WI38 (cell line): ENCODE measurements around the gene SRRT.
A peak's percentile ranks its signal among the peaks of the same experiment; 100 is the strongest.

Experiments
- H3K4me3 ChIP-seq: 2 replicates; pipeline ENCODE4 v1.5.1; 2011; ENCODE audit warnings: low read depth, mild to moderate bottlenecking, control low read depth, low read length
- TF ChIP-seq, protein P1 (sequence below): IDR thresholded peaks from 2 replicates; pipeline ENCODE4 v1.5.1; 2012; ENCODE audit warnings: low read depth, mild to moderate bottlenecking, control low read depth, low read length

SRRT gene

GRCh38 chr7:100875356-100875751, 451 bp downstream of the SRRT start:
- TF ChIP-seq, protein P1, sequence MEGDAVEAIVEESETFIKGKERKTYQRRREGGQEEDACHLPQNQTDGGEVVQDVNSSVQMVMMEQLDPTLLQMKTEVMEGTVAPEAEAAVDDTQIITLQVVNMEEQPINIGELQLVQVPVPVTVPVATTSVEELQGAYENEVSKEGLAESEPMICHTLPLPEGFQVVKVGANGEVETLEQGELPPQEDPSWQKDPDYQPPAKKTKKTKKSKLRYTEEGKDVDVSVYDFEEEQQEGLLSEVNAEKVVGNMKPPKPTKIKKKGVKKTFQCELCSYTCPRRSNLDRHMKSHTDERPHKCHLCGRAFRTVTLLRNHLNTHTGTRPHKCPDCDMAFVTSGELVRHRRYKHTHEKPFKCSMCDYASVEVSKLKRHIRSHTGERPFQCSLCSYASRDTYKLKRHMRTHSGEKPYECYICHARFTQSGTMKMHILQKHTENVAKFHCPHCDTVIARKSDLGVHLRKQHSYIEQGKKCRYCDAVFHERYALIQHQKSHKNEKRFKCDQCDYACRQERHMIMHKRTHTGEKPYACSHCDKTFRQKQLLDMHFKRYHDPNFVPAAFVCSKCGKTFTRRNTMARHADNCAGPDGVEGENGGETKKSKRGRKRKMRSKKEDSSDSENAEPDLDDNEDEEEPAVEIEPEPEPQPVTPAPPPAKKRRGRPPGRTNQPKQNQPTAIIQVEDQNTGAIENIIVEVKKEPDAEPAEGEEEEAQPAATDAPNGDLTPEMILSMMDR = no peak
- H3K4me3 ChIP-seq = peak overlapping the region; percentile 93

- TF ChIP-seq, protein P1 = no peak
- H3K4me3 ChIP-seq = no peak overlapping the region
Observed at GRCh38 chr7:100878013-100878412, 3.1 kb downstream of the SRRT start.

GRCh38 chr7:100878685-100879084, 3.8 kb downstream of the SRRT start:
- TF ChIP-seq, protein P1 = no peak
- no peak overlapping the region for H3K4me3 ChIP-seq

DNA sequence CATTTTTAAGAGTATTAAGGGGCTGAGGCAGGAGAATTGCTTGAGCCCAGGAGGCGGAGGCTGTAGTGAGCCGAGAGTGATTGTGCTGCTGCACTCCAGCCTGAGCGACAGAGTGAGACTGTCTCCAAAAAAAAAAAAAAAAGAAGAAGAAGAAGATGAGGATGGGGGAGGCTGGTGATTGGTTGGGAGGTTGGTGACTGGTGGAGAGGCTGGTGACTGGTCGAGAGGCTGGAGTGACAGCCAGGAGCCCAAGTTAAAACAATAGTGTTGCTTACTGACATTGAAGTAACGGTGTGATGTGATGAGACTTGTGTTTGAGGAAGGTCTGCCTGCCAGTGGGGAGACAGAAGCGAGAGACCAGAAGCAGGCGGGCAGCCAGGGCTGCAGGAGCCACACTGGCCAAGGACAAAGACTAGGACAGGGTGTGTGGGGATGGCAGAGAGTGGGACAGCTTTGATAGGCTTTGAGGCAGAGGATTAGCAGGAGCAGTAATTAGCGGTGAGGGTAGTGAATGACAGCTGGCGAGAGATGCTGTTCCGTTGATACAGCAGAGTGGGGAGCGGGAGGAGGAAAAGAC, 4.9 kb downstream of the SRRT start:
- H3K4me3 ChIP-seq = no peak overlapping the region

GRCh38 chr7:100880645-100881044, 5.7 kb downstream of the SRRT start:
- TF ChIP-seq, protein P1 = no peak
- no peak overlapping the region for H3K4me3 ChIP-seq

More for the DNA sequence above, 4.9 kb downstream of the SRRT start:
- TF ChIP-seq, protein P1 = no peak

- H3K4me3 ChIP-seq = no peak overlapping the region
- TF ChIP-seq, protein P1 = no peak
Observed at GRCh38 chr7:100881136-100881535, 6.2 kb downstream of the SRRT start.

DNA sequence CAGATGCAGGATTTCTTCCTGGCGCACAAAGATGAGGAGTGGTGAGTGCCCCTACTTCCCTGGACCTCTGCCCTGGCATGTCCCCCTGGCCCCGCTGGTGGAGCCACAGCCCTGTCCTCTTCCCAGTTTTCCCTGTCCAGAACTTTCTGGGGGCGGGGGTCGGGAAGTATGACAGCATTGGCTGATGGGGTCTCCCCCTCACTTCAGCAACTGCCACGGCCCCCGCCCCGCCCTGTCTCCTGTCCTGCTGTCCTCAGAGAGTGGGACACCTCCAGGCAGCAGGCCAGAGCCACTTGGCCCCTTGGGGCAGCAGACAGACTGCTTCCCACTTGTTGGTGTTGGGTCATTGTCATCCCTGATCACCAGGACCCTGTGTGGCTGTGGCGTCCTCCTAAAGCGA, 7.3 kb downstream of the SRRT start:
- no peak overlapping the region for H3K4me3 ChIP-seq
- TF ChIP-seq, protein P1 = no peak
